Bronchial epithelial cell (primary cell): ENCODE measurements around the gene SERPINI1. TPM values are rescaled to one million over a fixed set of nuclear protein-coding genes. Genes with fewer than 3 reads are reported as not detected.

Experiments
- DNase-seq: peaks from one replicate; pipeline ENCODE4 v3.0.0-alpha.2; 2010; ENCODE audit warnings: low read depth
- FAIRE-seq: peaks from 2 replicates; lab custom pipeline; 2011; peaks lifted over from hg19 to GRCh38; lab: Jason Lieb, UNC
- H3K27me3 ChIP-seq: 2 replicates; pipeline ENCODE4 v1.5.1; 2011; ENCODE audit warnings: low read length; ENCODE audit not compliant: control insufficient read depth, insufficient read depth
- H3K36me3 ChIP-seq: 2 replicates; pipeline ENCODE4 v1.5.1; 2011; ENCODE audit warnings: low read length; ENCODE audit not compliant: control insufficient read depth, insufficient read depth
- H3K4me3 ChIP-seq: 2 replicates; pipeline ENCODE4 v1.5.1; 2011; ENCODE audit warnings: mild to moderate bottlenecking, low read depth, low read length, control low read depth
- total RNA-seq: library from RNA; depleted of rRNA; stranded (reverse); fragments of >200 nt; gene quantifications from 2 replicates; pipeline ENCODE4 v1.2.1, GENCODE V29; 2014
- TF ChIP-seq, protein P1 (sequence below): IDR thresholded peaks from 2 replicates; pipeline ENCODE4 v1.5.1; 2011; ENCODE audit warnings: mild to moderate bottlenecking, moderate library complexity, low read length, control low read depth, inconsistent platforms; ENCODE audit not compliant: insufficient read depth, severe bottlenecking

The SERPINI1 gene
- total RNA-seq, 1 donor from 2014 or later = 1.8 TPM

DNA sequence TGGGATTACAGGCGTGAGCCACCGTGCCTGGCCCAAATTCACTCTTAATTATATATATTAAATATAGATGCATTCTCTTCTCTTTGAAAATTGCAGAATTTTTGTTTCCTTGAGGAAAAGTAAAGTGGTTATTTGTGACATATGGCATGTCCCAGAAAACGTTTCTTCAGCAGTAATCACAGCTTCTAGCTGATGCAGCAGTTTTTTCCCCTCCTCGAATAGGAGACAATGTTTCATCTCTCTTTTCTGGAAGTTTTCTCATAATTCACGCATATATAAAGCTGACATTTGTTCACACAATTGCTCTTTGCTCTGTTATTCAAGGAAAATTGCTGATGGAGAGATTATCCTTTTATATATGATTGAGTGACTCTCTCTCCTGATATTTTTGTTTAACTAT is 99.8 kb downstream of the SERPINI1 start:
- Histone ChIP-seq H3K27me3 (no peaks in the 10 kb centered on the region), H3K36me3 (no peaks in the 10 kb centered on the region), H3K4me3 (no peak overlapping the region)
- TF ChIP-seq, protein P1, sequence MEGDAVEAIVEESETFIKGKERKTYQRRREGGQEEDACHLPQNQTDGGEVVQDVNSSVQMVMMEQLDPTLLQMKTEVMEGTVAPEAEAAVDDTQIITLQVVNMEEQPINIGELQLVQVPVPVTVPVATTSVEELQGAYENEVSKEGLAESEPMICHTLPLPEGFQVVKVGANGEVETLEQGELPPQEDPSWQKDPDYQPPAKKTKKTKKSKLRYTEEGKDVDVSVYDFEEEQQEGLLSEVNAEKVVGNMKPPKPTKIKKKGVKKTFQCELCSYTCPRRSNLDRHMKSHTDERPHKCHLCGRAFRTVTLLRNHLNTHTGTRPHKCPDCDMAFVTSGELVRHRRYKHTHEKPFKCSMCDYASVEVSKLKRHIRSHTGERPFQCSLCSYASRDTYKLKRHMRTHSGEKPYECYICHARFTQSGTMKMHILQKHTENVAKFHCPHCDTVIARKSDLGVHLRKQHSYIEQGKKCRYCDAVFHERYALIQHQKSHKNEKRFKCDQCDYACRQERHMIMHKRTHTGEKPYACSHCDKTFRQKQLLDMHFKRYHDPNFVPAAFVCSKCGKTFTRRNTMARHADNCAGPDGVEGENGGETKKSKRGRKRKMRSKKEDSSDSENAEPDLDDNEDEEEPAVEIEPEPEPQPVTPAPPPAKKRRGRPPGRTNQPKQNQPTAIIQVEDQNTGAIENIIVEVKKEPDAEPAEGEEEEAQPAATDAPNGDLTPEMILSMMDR = no peak
- FAIRE-seq (no peak), DNase-seq (no peak)

DNA sequence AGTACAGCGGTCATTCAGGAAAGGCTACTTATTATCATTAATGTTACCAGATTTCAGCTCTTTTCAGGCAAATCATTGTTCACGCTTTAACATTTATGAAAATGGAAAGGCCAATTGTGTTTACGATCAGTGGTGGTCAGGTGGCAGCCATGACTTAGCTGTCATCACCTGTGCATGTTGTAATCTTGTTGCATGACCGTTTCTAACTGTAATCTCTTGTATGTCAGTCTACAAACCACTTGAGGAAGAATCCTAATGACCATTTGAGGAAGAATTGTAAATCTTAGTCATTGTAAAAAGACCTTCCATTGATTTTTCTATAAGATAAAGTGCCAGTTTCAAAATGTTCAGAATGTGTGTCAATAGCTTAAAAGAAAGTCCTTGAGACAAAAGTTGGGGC is 100.4 kb downstream of the SERPINI1 start:
- FAIRE-seq (no peak), DNase-seq (no peak)
- Histone ChIP-seq H3K36me3 (no peaks in the 10 kb centered on the region), H3K4me3 (no peak overlapping the region), H3K27me3 (no peaks in the 10 kb centered on the region)
- TF ChIP-seq, protein P1 = no peak

DNA sequence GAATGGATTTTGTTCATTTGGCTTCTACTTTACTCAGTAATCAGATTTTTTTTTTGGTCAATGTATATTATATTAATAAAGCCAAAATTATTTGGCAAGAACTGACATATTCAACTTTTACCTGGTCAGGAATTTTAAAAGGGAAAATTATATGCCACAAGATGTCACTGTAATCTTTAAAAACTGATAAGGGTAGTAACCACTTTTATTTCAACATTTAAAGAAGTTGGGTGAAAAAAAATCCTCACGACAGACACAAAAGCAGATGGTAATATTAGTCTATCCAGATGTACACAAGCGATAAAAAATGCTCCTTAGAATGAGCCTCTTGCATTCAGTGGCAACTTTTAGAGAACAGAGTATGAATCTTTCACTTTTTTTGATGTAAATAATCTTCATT is 101.9 kb downstream of the SERPINI1 start:
- TF ChIP-seq, protein P1 = no peak
- Histone ChIP-seq H3K27me3 (no peaks in the 10 kb centered on the region), H3K4me3 (no peak overlapping the region), H3K36me3 (no peaks in the 10 kb centered on the region)
- FAIRE-seq (no peak), DNase-seq (peak; percentile 21)

DNA sequence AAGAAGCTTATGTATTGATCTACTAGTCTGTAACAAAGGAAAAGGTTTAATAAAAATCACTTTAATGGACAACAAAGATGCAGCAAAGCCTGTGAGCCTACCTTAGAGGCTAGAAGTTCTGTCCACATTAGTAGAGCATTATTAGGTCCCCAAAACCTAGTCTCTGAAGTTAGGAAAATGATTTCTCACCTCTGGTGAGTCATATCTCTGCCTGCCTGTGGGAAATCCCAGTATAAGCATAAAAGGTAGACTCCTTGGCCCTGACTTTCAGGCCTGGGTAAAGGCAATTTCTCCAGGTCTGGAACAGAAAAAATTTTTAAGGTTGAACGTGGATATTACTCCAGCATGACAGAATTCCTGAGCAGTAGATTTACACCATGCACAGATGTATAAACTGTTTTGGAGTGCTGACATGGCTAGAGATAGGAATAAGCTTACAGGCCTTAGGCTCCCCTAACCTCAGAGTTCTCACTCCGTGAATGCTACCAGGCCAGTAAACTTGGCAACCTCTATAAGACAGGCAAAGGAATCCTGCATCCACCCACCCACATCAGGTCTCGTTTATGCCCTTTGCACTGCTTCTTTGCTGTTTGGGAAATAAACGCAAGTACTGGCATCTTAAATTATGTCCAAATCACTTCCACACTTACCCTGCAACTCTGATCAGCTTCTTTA is 104.1 kb downstream of the SERPINI1 start:
- FAIRE-seq = no peak
- TF ChIP-seq, protein P1 = no peak
- Histone ChIP-seq H3K36me3 (no peaks in the 10 kb centered on the region), H3K27me3 (no peaks in the 10 kb centered on the region), H3K4me3 (no peak overlapping the region)
- DNase-seq = peak; percentile 72

DNA sequence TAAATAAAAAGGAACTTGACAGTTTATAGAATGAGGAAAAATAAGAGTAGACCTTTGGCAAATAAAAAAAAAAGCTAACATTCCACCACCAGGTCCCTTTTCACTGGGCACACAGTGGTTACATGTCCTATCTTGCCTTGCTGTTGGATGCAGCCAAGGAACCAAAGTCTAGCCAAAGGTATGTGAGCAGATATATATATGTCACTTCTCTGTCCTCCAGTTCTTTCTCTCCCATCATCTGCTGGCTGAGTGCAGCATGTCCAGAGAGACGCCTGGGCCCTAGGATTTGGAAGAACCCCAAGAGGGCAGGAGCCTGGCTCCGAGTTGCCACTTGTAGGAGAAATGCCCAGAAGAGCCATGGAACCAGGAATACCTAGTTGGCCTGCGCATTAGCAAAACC is 104.7 kb downstream of the SERPINI1 start:
- peak; percentile 60 for DNase-seq

More for the DNA sequence above, 104.7 kb downstream of the SERPINI1 start:
- TF ChIP-seq, protein P1 = no peak
- H3K27me3 ChIP-seq = no peaks in the 10 kb centered on the region
- no peak overlapping the region for H3K4me3 ChIP-seq
- FAIRE-seq = no peak
- no peaks in the 10 kb centered on the region for H3K36me3 ChIP-seq
